GM12891 (cell line): Measurements from ENCODE around the gene CD86.

ENCODE experiments used
- POLR2A ChIP-seq: IDR thresholded peaks from 2 replicates; pipeline ENCODE4 v1.6.1; 2011; ENCODE audit warnings: low read depth, low read length, control low read depth
- POLR2AphosphoS5 ChIP-seq: IDR thresholded peaks from 2 replicates; pipeline ENCODE4 v1.6.1; 2011; ENCODE audit warnings: low read depth, low read length, control low read depth
- TAF1 ChIP-seq: IDR thresholded peaks from 2 replicates; pipeline ENCODE4 v1.6.1; 2011; ENCODE audit warnings: low read depth, low read length, control low read depth

GRCh38 chr3:122078235-122078935 lies 23.2 kb downstream of the CD86 start:
- TF ChIP-seq POLR2AphosphoS5 (no peak), POLR2A (no peak), TAF1 (no peak)
